Peyer's patch (tissue), 4 donors: ENCODE results near the gene AKR7A2. TPM values are rescaled to one million over a fixed set of nuclear protein-coding genes. Genes with fewer than 3 reads are reported as not detected.
"Not testable (repeated sequence)": the region's sequence is repeated elsewhere in the genome, so short reads cannot be mapped to it uniquely, and the experiment has no call there.

Source experiments
- DNase-seq, 3 donors: peaks; one replicate each; pipeline ENCODE4 v3.0.0-alpha.2; 2017 to 2019
- H3K27ac ChIP-seq, 4 donors: fragments of 200-600 bp; sonication (generic); one replicate each; pipeline ENCODE4 v1.5.1; 2016 to 2019
- H3K27me3 ChIP-seq, 2 donors: fragments of 200-600 bp; sonication (generic); one replicate each; pipeline ENCODE4 v1.5.1; 2019
- H3K36me3 ChIP-seq, 3 donors: fragments of 200-600 bp; sonication (generic); one replicate each; pipeline ENCODE4 v1.5.1; 2016 to 2019
- H3K4me1 ChIP-seq, 4 donors: fragments of 200-600 bp; sonication (generic); one replicate each; pipeline ENCODE4 v1.5.1; 2016 to 2019
- H3K4me3 ChIP-seq, 4 donors: fragments of 200-600 bp; sonication (generic); 1 replicate in 3 of 4; 2 replicates in 1 of 4; pipeline ENCODE4 v1.5.1; 2016 to 2019; ENCODE audit warnings: mild to moderate bottlenecking in 1 of 4
- H3K9me3 ChIP-seq, 4 donors: fragments of 200-600 bp; sonication (generic); one replicate each; pipeline ENCODE4 v1.5.1; 2016 to 2019; ENCODE audit warnings: mild to moderate bottlenecking in 1 of 4
- POLR2A ChIP-seq, 2 donors: fragments of 450-650 bp; IDR thresholded peaks; one replicate each; pipeline ENCODE4 v1.5.1; 2017; ENCODE audit warnings: antibody characterized with exemption in 2 of 2, mild to moderate bottlenecking in 2 of 2, moderate library complexity in 2 of 2
- total RNA-seq, 4 donors: library from RNA; depleted of rRNA; stranded (reverse); fragments of >200 nt; gene quantifications; one replicate each; pipeline ENCODE4 v1.1.0, GENCODE V29; 2016
- TF ChIP-seq, protein P1 (sequence below), 6 experiments: fragments of 450-650 bp in 4 of 6; fragments of 200-600 bp in 2 of 6; sonication (generic) in 1 of 6; IDR thresholded peaks; one replicate each; pipeline ENCODE4 v1.5.1; 2017 to 2019; ENCODE audit warnings: antibody characterized with exemption in 6 of 6, mild to moderate bottlenecking in 3 of 6, moderate library complexity in 1 of 6

The AKR7A2 gene
- total RNA-seq, 4 donors from 2014 or later: 56.1 to 168 (median 137) TPM

GRCh38 chr1:19284881-19285280 lies 27.1 kb downstream of the AKR7A2 start:
- H3K4me3 ChIP-seq: no peak overlapping the region
- peaks cover 0 to 33% (median 0%) of the 10 kb centered on the region in 3 donors for H3K36me3 ChIP-seq
- TF ChIP-seq POLR2A (IDR thresholded peaks at IDR 0.05): no peak
- TF ChIP-seq, protein P1, sequence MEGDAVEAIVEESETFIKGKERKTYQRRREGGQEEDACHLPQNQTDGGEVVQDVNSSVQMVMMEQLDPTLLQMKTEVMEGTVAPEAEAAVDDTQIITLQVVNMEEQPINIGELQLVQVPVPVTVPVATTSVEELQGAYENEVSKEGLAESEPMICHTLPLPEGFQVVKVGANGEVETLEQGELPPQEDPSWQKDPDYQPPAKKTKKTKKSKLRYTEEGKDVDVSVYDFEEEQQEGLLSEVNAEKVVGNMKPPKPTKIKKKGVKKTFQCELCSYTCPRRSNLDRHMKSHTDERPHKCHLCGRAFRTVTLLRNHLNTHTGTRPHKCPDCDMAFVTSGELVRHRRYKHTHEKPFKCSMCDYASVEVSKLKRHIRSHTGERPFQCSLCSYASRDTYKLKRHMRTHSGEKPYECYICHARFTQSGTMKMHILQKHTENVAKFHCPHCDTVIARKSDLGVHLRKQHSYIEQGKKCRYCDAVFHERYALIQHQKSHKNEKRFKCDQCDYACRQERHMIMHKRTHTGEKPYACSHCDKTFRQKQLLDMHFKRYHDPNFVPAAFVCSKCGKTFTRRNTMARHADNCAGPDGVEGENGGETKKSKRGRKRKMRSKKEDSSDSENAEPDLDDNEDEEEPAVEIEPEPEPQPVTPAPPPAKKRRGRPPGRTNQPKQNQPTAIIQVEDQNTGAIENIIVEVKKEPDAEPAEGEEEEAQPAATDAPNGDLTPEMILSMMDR (IDR thresholded peaks at IDR 0.05): no peak
- H3K27me3 ChIP-seq: no peaks in the 10 kb centered on the region
- peaks cover 0 to 5% (median 0%) of the 10 kb centered on the region in 4 donors for H3K4me1 ChIP-seq
- no peak for DNase-seq
- peak overlapping the region in 1 of 4 donors; percentile 39 for H3K27ac ChIP-seq
- H3K9me3 ChIP-seq: no peaks in the 10 kb centered on the region

DNA sequence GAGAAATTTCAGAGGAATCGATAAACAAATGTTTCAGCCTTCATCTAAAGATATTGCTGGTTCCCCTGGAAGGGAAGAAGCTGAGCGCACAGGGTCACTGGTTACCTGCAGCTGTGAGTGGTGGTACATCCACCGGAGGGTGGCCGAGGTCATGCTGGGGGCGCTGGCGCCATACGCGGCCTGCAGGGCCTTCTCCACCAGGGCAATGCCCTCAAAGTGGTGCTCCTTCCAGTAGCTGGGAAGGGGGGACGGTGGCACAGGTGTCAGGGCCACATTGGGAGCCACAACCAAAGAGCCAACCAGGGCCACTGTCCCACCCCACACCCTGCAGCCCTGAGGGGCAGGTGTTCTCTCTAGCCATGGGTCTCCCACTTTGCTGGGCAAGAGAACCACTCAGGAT lies 28.1 kb downstream of the AKR7A2 start:
- Histone ChIP-seq H3K27me3 (no peaks in the 10 kb centered on the region), H3K27ac (no peak overlapping the region), H3K4me3 (no peak overlapping the region), H3K9me3 (no peaks in the 10 kb centered on the region), H3K4me1 (peaks cover 0 to 5% (median 0%) of the 10 kb centered on the region in 4 donors), H3K36me3 (peaks cover 0 to 33% (median 0%) of the 10 kb centered on the region in 3 donors)
- no peak for DNase-seq
- no peak for TF ChIP-seq POLR2A (IDR thresholded peaks at IDR 0.05)
- TF ChIP-seq, protein P1 (IDR thresholded peaks at IDR 0.05): no peak

- TF ChIP-seq POLR2A (IDR thresholded peaks at IDR 0.05): no peak
- TF ChIP-seq, protein P1 (IDR thresholded peaks at IDR 0.05): no peak
- no peaks in the 10 kb centered on the region for H3K9me3 ChIP-seq
- H3K27ac ChIP-seq: peak overlapping the region in 3 of 4 donors; percentile 57 to 93 (median 90)
- peak in 2 of 3 donors; percentile 64 for DNase-seq
- peak overlapping the region in 2 of 4 donors; percentile 42 to 60 for H3K4me3 ChIP-seq
- H3K4me1 ChIP-seq: peaks cover 0 to 12% (median 0%) of the 10 kb centered on the region in 4 donors
- H3K36me3 ChIP-seq: peaks cover 0 to 4% (median 0%) of the 10 kb centered on the region in 3 donors
- H3K27me3 ChIP-seq: no peaks in the 10 kb centered on the region
These were observed 37.3 kb downstream of the AKR7A2 start for GRCh38 chr1:19274636-19275035.

DNA sequence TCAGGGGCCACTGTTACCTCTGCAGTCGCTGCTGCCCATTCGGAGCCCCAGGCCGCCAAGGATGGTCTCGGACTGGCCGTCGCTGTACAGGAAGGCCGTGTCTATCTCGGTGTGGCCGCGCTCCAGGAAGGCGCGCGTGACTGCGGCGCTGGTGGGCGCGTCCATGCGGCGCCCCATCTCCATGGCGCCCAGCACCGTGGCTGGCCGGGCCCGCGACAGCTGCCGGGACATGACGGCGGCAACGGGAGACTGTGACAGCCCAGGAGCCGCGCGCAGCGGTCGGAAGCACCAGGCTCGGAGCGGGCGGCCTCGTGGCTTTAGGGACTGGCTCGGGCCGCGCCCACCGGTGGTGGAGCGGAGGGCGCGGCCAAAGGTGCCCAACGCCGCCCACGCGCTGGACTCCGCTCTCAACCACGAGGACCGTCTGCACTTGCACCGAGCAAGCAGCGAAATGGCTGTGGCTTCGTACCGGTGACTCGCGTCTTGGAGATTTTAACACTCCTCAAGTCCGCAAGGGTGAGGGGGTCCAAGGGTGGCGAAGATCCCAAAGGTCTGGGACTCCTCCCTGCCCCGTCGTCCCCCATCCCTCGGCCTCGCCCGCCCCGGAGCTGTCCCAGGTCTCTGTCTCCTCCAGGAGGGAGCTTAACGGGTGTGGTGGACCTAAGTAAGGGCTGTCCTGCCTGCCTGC lies 38.0 kb downstream of the AKR7A2 start:
- not testable (repeated sequence) for H3K9me3 ChIP-seq, H3K27me3 ChIP-seq, H3K36me3 ChIP-seq
- H3K27ac ChIP-seq: peak overlapping the region in 3 of 4 donors; percentile 57 to 93 (median 90)
- DNase-seq: peak in 2 of 3 donors; percentile 82 to 85
- peak; percentile 46 to 58 for TF ChIP-seq POLR2A (IDR thresholded peaks at IDR 0.05)
- peaks cover 0 to 12% (median 0%) of the 10 kb centered on the region in 4 donors for H3K4me1 ChIP-seq
- peak overlapping the region in 2 of 4 donors; percentile 42 to 60 for H3K4me3 ChIP-seq

GRCh38 chr1:19273106-19273843 lies 38.7 kb downstream of the AKR7A2 start:
- no peaks in the 10 kb centered on the region for H3K9me3 ChIP-seq
- H3K4me3 ChIP-seq: peak overlapping the region in 2 of 4 donors; percentile 42 to 60
- H3K36me3 ChIP-seq: peaks cover 0 to 16% (median 0%) of the 10 kb centered on the region in 3 donors

More at GRCh38 chr1:19273106-19273843, 38.7 kb downstream of the AKR7A2 start:
- Histone ChIP-seq H3K4me1 (peaks cover 0 to 12% (median 0%) of the 10 kb centered on the region in 4 donors), H3K27me3 (no peaks in the 10 kb centered on the region), H3K27ac (peak overlapping the region in 3 of 4 donors; percentile 57 to 93 (median 90))
- peak in 2 of 3 donors; percentile 84 for DNase-seq
- TF ChIP-seq, protein P1 (IDR thresholded peaks at IDR 0.05): no peak
- TF ChIP-seq POLR2A (IDR thresholded peaks at IDR 0.05): peak; percentile 25 to 35
